IPS-18c (cell line): ENCODE data around the gene SYCP2L.

Experiments
- H3K4me3 ChIP-seq: 2 replicates; pipeline ENCODE4 v1.7.0; 2013; ENCODE audit warnings: low read depth, mild to moderate bottlenecking, low read length, moderate library complexity; ENCODE audit not compliant: insufficient read depth
- H3K9me3 ChIP-seq: one replicate; pipeline ENCODE4 v1.6.1; 2013; ENCODE audit warnings: mild to moderate bottlenecking, low read length, moderate library complexity; ENCODE audit not compliant: control insufficient read depth, insufficient read depth

Gene SYCP2L

GRCh38 chr6:11012976-11013720 is 126.3 kb downstream of the SYCP2L start:
- Histone ChIP-seq H3K9me3 (no peaks in the 10 kb centered on the region), H3K4me3 (no peak overlapping the region)

- Histone ChIP-seq H3K9me3 (no peaks in the 10 kb centered on the region), H3K4me3 (no peak overlapping the region)
These were observed 126.8 kb downstream of the SYCP2L start for GRCh38 chr6:11013721-11014070.

GRCh38 chr6:11015102-11015501 is 128.2 kb downstream of the SYCP2L start:
- no peaks in the 10 kb centered on the region for H3K9me3 ChIP-seq
- H3K4me3 ChIP-seq, result no peak overlapping the region

- Histone ChIP-seq H3K4me3 (no peak overlapping the region), H3K9me3 (no peaks in the 10 kb centered on the region)
These were observed 129.6 kb downstream of the SYCP2L start for GRCh38 chr6:11016452-11016851.

- no peaks in the 10 kb centered on the region for H3K9me3 ChIP-seq
- H3K4me3 ChIP-seq, result no peak overlapping the region
These were observed 130.2 kb downstream of the SYCP2L start for GRCh38 chr6:11017090-11017489.

- no peak overlapping the region for H3K4me3 ChIP-seq
- H3K9me3 ChIP-seq, result no peaks in the 10 kb centered on the region
These were observed 131.4 kb downstream of the SYCP2L start for GRCh38 chr6:11018225-11018624.

- no peak overlapping the region for H3K4me3 ChIP-seq
- no peaks in the 10 kb centered on the region for H3K9me3 ChIP-seq
These were observed 134.2 kb downstream of the SYCP2L start for GRCh38 chr6:11021003-11021402.

GRCh38 chr6:11021714-11022113 is 134.9 kb downstream of the SYCP2L start:
- Histone ChIP-seq H3K9me3 (no peaks in the 10 kb centered on the region), H3K4me3 (no peak overlapping the region)

- Histone ChIP-seq H3K9me3 (no peaks in the 10 kb centered on the region), H3K4me3 (no peak overlapping the region)
These were observed 136.2 kb downstream of the SYCP2L start for GRCh38 chr6:11023032-11023431.
